H1 (cell line): Measurements from ENCODE around the gene PLLP. TPM values are rescaled to one million over a fixed set of nuclear protein-coding genes. Genes with fewer than 3 reads are reported as not detected.

Experiments
- CREB1 ChIP-seq: IDR thresholded peaks from 2 replicates; pipeline ENCODE4 v1.6.1; 2012; ENCODE audit warnings: inconsistent platforms
- RAD21 ChIP-seq, 2 experiments: IDR thresholded peaks in 1 of 2; conservative IDR thresholded peaks in 1 of 2; 2 replicates each; pipeline ENCODE4 v1.6.1; 2011; ENCODE audit warnings: low read depth in 2 of 2, low read length in 2 of 2, improper control_type of control experiment in 1 of 2, inconsistent platforms in 1 of 2, mild to moderate bottlenecking in 1 of 2, moderate library complexity in 1 of 2
- polyA plus RNA-seq, 7 experiments: library from polyadenylated mRNA; depleted of rRNA in 3 of 7; stranded (reverse) in 5 of 7; unstranded in 2 of 7; fragments of >200 nt in 5 of 7; fragments of 200-250 nt in 2 of 7; gene quantifications; 1 replicate in 5 of 7; 2 replicates in 1 of 7; 4 replicates in 1 of 7; pipeline versions ENCODE4 v1.2.1 to v1.2.3, GENCODE V29; 2011 to 2013; ENCODE audit warnings: missing spikeins in 2 of 7, mixed read lengths in 2 of 7
- total RNA-seq: library from RNA; stranded (reverse); fragmentation: NEBNext Ultra II Directional; extraction: Animal tissue kit (Norgen Biotek cat#: 25700); gene quantifications from 2 replicates; pipeline ENCODE4 v1.2.1, GENCODE V29; 2021

Gene PLLP
- total and polyA plus RNA-seq, 2 of the 8 experiments (the other 6 are each of a cell fraction or from before 2014, with no cell fraction given): 2.9 to 10.6 TPM

DNA sequence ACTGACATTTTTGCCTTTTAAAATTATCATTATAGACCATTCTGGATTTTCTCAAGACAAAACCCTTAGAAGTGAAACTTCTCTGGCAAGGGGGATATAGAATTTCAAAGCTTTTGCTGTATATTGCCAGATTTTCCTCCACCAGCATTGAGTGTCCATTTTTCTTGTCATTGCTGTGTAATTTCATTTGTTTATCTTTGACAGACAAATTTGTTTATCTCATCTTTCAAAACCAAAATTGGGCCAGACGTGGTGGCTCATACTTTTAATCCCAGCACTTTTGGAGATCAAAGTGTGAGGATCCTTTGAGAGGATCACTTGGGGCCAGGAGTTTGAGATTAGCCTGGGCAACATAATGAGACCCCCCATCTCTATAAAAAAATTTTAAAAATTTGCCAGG lies 55.4 kb downstream of the PLLP start (continued):
- TF ChIP-seq RAD21 (IDR thresholded peaks at IDR 0.05 in 1 of 2, conservative IDR thresholded peaks at IDR 0.05 in 1 of 2; ENCODE audit: low read depth in 2 of 2, low read length in 2 of 2) (no peak), CREB1 (no peak)
